GM21360 (cell line): ENCODE measurements around the gene SLC4A1.
"Not testable (repeated sequence)": the region's sequence is repeated elsewhere in the genome, so short reads cannot be mapped to it uniquely, and the experiment has no call there.

Experiments used
- ATAC-seq: cut with Tn5 transposase; IDR thresholded peaks from one replicate; pipeline ENCODE4 v1.9.1; 2021; ENCODE audit warnings: mild to moderate bottlenecking, moderate library complexity; ENCODE audit not compliant: unreplicated experiment

The SLC4A1 gene

DNA sequence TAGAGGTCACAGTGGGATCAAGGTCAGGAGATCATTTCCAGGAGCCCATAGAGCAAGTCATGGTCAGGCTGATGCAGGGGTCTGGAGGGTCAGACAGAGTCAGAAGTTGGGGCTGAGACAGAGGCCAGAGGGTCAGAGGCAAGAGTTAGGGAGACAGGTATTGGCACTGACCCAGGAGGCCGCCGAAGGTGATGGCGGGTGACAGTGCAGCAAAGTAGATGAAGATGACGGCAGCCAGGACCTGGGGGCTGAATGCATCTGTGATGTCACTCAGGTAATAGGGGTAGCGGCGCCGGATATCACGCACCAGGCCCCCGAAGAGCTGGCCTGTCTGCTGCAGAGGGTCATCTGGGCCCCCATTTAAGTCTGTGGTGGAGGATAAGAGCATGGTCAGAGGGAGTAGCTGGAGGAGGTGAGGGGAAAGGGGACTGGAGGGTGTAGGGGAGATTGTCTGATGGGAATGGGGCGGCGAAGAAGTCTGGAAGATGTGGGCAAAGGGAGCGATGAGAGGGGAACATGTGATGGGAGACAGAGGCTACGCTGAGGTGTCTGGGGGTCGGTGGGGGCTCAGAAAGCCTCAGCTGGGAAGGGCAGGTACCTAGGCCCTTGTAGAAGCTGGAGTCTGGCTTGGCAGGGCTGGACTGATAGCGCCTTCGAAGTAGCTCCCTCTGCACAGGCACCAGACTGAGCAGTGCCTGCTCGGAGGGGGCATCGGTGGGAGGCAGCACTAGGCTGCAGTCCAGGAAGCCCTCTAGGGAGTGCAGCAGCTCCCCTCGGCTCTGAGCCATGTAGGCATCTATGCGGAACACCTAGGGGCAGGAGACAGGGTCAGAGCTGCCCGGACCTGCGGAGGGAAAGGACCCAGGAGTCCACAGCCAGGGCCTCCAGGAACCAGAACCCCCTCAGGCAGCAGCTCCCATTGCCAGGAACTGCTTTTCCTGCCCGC is 9.8 kb downstream of the SLC4A1 start:
- no peak for ATAC-seq

DNA sequence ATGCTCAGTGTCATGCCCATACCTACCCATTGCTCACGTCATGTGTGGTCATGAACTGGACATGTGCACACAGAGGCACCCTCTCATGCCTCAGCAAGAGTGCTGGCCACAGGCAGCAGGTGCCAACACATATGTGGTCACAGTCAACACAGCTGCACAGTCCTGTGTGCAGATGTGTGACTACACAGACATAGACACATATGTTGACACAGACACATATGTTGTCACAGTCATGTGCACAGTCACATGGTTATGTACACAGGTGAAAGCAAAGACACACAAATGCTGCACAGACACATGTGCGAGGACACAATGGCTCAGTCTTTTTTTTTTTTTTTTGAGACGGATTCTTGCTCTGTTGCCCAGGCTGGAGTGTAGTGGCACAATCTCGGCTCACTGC is 11.3 kb downstream of the SLC4A1 start:
- ATAC-seq, result no peak

DNA sequence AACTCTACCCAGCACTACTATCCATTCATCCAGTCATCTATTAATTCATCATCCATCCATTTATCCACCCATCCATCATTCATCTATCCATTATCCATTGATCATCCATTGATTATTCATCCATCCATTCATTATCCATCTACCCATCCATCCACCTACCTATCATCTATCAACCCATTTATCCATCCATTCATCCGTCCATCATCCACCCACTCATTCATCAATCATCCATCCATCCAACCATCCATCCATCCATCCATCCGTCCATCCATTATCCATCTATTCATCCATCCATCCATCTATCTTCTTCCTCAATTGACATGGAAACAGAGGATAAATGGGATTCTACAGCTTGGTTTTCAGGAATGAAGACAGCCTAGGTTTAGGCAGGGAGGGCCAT is 12.0 kb downstream of the SLC4A1 start:
- ATAC-seq, result no peak

DNA sequence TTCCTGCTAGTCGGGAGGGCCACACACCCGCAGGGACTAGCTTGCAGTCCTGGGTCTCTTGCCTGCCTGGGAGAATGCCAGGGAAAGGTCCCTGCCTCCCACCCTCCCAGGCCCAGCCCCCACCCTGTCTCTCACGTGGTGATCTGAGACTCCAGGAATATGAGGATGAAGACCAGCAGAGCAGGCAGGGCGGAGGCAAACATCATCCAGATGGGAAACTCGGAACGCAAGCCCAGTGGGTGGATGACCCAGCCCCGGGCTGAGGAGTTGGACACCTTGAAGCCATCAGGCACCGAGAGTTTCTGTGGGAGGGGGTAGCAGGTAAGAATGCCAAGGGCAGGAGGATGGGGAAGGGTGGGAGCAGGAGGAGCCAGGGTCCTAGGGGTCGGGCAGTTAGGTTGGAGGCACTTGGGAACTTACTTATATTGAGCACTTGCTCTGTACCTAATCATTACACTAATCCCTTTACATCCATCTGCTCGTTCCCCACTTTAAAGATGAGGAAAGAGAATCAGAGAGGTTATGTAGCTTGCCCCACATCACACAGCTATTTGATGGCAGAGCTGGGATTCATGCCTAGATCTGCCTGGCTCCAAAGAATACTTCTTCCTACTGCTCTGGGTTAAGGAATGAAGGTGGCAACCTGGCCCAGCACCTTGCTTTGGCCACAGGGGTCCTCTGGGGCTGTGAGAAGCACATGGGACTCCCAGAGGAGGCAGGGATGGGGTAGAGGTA is 13.4 kb downstream of the SLC4A1 start:
- ATAC-seq, result no peak

DNA sequence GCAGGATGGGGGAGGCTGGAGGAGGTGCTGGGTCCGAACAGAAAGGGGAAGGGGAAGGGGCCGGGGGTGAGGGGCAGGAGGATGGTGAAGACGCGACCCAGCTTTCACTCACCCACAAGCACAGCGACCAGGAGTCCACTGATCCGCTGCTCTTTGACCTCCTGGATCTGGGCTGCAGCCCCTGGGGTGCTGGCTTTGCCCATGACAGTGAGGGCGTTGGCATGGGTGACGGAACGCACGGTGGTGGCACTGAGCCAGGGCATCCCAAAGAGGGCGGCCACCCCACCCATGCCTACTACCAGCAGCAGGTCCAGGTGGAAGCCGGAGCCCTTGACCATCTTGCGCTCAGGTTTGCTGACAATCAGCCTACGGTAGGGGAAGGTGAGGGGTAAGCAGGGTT is 14.9 kb downstream of the SLC4A1 start:
- no peak for ATAC-seq

DNA sequence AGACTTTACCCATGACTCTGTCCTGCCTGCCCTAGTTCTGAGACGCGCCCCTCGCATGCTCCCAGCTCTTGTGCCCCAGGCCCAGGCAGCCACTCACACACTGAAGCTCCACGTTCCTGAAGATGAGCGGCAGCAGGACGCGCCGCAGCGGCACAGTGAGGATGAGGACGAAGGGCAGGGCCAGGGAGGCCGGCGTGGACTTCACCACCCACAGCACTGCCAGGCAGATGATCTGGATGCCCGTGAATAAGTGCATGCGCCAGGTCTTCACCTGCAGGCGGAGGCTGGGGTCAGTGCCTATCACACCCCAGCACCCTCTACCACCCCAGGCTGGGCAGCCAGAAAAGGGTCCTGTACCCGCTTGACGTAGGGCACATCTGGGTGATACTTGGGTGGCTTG is 16.9 kb downstream of the SLC4A1 start:
- ATAC-seq, result no peak

DNA sequence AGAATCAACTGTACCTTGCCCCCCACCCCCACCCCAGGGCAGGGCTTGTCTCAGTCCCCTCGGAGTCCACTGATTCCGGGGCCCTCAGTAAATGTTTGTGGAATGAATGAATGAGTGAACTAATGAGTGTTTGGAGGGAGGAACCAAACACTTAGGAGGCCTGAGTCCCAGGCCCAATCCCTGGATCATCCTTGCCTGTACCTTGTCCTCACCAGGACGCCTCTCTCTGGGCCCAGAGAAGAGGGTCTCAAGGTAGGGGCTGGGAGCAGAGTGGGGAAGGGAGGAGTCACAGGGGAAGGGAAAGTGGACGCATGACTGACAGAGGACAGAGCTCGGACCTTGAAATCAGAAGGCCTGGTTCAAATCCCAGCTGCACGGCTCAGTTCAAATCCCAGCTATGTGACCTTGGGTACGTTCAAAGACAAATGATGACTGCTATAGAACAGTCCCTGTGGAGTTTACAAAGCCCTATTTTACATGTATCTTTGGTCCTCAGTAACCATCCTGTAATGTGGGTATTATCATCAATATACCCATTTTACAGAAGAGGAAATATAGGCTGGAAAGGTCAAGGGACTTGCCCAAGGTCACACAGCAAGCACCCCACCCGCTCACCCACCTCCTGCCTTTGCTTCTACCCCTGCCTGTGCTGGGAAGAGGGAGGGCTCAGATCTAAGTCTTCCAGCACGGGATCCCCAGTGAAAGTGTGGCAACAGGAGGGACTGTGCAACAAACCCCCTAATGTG is 18.3 kb downstream of the SLC4A1 start:
- no peak for ATAC-seq

DNA sequence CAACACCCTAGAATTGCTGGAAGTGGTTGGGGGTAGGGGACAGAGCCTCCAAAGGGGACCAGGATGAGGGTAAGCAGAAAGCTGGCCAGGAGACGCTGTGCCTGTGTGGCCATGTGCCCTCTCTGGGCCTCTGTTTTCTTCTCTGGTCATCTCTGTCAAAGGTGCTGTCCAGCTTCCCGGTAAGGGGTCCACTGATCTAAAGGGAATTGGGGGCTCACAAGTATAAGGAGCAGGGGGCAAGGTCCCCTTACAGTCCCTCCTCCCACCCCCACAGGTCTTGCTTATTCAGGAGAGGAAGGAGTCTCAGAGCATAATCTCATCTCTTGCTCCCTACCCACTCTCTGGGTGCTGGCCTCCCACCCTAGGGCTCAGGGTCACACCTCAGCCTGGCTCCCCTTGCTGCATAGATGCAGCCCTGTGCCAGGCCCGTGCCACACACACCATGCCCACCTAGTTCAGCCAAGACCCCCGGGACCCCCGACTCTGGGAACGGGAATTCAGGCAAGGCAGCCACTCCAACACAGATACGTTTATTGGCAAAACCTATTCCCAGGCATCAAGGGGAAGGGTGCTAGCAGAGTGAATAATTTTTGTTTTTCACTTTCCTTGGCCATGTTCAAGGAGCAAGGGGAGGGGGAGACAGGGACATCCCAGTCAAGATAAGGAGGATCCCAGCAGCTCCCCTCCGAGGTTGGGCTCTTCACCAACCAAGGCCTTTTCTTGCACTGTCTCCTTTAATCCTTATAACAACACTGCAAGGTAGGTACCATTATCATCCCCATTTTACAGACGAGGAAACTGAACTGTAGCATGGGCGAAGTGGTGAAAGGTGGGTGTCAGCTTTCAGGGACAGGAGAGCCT is 19.8 kb downstream of the SLC4A1 start:
- ATAC-seq, result no peak

DNA sequence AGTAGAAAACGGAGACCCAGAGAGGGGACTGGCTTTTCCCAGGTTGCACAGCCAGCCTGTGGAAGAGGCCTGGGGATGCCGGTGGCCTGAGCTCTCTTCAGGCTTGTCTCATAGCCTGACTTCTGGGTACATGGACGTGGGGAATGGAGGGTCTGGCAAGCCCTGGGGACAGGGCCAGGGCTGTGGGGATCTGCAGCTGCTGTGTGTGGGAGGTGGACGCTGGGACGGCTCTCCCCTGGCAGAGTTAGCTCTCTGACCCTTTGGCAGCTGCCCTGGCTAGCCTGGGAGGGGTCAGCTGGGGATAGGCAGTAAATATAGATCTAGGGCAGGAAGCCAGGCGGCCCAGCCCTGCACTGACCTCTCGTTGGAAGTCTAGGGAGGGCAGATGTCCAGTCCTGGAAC is 20.5 kb downstream of the SLC4A1 start:
- no peak for ATAC-seq

DNA sequence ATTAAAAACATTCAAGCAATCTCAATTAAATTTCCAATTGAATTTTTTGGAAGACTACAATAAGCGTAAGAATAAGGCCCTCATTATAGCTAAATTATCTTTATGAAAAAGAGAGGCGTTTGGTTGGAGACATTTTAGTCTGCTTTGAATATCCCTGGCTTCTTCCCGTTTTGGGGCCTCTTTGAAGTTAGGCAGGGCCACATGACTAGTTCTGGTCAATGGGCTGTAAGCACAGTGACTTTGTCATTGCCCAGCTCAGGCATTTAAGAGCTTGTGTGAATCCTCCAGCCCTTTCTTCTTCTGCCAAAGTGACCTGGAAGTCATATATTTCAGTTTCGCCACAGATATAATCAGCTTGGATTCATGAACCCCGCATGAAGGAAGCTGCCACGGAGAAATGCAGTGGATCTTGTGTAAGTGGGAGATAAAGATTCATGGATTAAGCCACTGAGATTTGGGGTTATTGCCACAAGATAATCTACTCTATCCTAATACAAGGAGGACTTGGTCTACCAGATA is 26.8 kb downstream of the SLC4A1 start:
- ATAC-seq, result no peak

DNA sequence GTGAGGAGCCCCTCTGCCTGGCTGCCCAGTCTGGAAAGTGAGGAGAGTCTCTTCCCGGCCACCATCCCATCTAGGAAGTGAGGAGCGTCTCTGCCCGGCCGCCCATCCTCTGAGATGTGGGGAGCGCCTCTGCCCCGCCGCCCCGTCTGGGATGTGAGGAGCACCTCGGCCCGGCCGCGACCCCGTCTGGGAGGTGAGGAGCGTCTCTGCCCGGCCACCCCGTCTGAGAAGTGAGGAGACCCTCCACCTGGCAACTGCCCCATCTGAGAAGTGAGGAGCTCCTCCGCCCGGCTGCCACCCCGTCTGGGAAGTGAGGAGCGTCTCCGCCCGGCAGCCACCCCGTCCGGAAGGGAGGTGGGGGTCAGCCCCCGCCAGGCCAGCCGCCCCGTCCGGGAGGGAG is 30.0 kb downstream of the SLC4A1 start:
- ATAC-seq, result not testable (repeated sequence)

DNA sequence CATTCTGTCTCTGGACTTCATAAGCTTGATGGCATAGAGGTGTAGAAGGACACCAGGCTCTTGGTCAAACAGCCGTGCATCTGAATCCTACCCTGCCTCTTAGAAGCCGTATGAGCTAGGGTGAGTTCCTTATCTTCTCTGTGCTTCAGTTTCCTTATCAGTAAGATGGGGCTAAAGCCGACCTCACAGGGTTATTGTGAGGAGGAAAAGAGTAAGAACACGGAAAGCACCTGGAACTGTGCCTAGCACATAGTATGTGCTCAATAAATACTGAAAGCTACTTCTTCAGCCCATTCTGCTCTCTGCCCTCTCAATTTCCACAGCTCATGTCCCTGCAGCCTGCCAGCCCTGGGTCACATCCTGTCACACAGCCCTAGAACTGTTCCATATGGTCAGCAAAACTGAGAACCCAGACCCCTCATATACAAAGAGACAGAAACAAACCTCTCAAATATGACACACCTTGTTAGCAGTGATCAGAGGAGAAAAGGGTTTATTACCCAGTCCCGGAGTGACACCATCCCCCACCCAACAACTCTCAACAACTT is 31.4 kb downstream of the SLC4A1 start:
- ATAC-seq, result no peak

DNA sequence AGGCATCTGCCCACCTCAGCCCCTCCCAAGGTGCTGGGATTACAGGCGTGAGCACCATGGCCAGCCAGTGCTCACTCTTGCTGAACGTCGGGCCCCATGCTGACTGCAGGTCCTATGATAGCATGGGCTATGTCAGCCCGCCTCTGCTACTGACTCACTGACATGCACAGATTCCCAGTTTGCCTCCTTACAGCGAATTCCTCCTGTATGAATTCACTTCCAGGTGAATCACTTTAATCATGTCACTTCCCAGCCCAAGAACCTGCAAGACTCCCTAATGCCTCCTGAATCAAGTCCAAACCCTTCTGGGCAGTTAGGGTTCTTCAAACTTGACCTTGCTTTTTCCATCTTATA is 32.4 kb downstream of the SLC4A1 start:
- ATAC-seq, result no peak

DNA sequence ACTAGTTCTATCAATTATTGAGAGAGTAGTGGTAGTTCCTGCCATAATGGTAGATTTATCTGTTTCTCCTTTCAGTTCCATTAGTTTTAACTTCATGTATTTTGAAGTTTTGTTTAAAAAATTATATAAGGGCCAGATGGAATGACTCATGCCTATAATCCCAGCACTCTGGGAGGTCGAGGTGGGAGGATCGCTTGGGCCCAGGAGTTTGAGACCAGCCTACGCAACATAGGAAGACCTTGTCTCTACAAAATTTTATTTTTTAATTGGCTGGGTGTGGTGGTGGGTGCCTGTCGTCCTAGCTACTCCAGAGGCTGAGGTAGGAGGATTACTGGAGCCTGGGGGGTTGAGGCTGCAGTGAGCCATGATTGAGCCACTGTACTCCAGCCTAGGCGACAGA is 34.4 kb downstream of the SLC4A1 start:
- no peak for ATAC-seq

DNA sequence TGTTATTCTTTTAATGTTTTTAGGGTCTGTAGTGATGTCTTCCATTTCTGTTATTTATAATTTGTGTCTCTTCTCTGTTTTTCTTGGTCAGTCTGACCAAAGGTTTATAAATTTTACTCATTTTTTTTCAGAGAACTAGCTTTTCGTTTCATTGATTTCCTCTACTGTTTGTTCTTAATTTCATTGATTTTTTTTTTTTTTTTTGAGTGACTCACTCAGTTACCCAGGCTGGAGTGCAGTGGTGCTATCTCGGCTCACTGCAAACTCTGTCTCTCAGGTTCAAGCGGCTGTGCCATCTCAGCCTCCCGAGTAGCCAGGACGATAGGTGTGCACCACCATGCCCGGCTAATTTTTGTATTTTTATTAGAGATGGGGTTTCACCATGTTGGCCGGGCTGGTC is 35.9 kb downstream of the SLC4A1 start:
- no peak for ATAC-seq

DNA sequence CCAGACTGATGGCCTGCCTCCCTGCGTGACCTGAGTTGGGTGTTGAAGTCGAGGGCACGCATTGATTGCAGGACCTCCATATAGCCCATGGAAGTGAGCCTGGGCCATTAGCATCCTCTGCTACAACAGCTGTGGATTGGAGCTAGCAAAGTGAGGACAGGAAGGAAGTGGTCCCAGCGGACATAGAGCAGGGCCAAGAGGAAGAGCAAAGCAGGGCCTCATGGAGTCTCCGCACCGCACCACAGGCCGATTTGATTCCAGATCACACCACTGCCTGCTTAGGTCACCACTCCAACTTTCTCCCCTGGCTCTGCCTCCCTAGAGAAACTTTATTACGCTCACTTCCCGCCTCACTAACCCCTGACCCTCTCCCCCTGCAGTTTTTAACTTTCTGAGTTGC is 37.8 kb downstream of the SLC4A1 start:
- no peak for ATAC-seq

DNA sequence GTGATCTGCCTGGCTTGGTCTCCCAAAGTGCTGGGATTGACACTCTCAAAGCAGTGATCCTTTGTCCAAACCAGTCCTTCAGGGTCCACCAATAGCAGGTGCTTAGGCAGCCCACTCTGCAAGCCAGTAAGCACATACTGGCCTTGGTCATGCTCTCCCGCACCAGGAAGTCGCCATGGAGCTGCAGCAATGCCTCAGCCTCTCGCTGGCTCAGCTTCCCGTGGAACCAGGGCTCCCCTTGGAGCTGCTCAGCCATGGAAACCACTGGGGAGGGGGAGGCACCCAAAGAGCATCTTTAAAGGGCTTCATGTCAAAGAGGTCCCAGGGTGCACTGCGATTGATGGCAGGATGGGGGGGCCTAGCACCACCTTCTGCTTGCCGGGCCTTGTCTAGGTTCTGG is 38.8 kb downstream of the SLC4A1 start:
- ATAC-seq, result no peak

DNA sequence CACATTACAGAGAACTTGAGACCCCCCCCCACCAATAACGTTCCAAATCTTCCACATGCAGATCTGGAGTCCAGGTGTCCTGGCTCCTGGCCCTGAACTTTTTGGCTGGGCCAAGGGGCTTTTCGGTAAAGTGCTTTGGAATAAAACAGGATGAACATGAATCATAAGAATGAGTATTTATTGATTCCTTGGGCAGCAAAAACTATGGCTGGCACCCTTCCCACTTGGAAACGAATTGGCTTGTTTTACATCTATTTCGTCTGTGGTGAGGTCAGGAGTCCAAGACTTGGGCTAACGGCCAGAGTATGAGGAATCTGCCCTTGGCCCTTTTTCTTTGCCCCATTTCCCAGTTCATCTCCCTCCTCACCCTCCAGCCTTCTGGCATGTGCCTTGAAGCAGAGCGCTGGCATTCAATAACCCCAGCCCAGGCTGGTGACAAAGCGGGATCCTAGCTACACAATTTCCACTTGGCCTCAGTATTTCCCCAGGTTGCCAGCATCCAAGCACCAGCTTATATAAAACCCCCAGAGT is 44.3 kb downstream of the SLC4A1 start:
- ATAC-seq, result no peak

DNA sequence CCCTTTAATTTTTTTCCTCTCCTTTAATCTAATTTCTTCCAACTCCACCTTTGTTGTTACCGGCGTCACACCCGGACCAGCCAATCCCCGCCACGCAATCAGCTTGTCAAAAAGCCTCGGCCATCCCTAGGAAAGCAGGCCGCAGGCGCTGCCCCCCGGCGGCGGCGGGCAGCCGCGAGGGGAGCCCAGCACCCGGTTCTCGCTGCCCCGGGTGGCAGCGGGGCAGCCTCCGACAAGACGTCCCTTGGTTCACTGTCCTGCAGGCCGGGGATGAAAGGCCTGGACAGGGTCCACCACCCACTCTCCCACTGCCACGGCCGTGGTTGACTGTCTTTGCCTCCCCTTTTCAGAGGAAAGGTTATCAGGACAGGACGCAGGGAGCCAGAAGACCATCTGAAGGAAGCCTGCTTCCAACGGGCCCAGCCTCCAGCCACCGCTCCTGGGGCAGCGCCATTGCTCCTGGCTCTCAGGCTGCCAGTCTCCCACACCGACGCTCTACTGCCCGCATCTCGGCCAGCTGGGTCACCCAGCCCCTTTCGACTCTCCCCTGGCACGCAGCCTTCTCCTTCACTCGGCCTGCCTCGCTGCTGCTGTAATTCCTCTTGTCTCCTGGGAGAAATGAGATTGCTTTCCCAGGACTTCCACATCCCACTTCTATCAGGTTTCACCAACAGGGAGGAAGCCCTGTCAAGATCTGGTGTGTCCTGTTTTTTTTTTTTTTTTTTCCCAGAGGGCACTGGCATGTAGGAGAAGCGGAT is 45.6 kb downstream of the SLC4A1 start:
- ATAC-seq, result no peak

DNA sequence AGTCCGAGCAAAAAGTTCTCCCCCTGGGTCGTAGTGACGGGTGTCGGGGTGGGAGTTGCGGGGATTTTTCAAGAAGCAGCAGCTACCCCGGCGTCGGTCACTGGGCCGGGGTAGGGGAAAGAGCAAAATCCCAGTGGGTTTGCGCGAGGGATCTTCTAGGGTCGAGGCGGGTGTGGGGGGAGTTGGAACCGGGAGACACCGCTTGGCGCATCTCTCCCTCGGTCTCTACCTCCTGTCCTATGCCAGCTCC is 46.1 kb downstream of the SLC4A1 start:
- ATAC-seq, result no peak
